ENCODE measurements around the gene CENPQ. TPM values are rescaled to one million over a fixed set of nuclear protein-coding genes. Genes with fewer than 3 reads are reported as not detected.

The CENPQ gene, protein sequence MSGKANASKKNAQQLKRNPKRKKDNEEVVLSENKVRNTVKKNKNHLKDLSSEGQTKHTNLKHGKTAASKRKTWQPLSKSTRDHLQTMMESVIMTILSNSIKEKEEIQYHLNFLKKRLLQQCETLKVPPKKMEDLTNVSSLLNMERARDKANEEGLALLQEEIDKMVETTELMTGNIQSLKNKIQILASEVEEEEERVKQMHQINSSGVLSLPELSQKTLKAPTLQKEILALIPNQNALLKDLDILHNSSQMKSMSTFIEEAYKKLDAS
- total RNA-seq (1 to 10 TPM; 4.1 to 8.3 (median 6.4) TPM), polyA plus RNA-seq (6.5 TPM)
- long read RNA-seq, donor 1, partial matches to known transcripts, result 0 of 5 reads
- long read RNA-seq, donor 1, other reads (novel, unspliced or antisense), result 1 of 5 reads
- long read RNA-seq, donor 2, partial matches to known transcripts, result 1 of 6 reads
- long read RNA-seq, donor 2, other reads (novel, unspliced or antisense), result 3 of 6 reads
- long read RNA-seq, donor 3, partial matches to known transcripts, result 0 of 2 reads
- long read RNA-seq, donor 3, other reads (novel, unspliced or antisense), result 1 of 2 reads
- long read RNA-seq, donor 4, partial matches to known transcripts, result 0 of 1 reads
- long read RNA-seq, donor 4, other reads (novel, unspliced or antisense), result 1 of 1 reads

DNA sequence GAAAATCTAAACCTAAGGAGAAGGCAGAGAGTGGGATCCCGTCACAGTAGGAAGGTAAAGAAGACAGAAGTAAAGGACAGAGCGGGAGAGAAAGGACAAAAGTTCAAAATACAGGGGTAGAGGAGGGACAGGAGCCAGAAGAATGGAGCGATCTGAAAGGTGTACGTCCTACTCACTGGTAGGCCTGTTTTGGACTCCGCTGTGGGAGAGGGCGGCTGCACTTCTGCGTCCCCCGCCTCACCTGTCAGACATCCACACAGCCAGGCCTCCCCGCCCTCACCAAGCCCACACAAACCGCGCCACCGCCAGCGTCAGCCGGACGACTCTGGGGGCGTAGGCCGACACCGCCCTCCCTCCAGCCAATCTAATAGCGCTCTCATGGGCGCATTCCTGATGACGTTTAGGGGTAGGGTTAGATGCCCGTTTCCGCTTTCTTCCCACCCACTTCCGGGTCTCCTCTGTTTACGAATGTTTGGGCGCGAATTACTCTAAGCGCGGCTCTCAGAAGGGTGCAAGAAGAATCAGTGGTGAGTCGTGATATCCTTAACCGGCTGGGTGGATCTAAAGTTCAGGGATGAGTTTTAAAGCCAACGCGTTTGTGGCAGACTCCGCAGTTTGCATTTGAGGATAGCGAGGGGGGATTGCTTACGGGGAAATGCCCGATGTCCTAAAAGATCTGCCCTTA lies at the start of gene CENPQ, which contains the start of gene MMUT:
Gene CENPQ, plus strand, starts transcription at position 444 of the 685 bp plus-strand sequence. CDS start 6,807 bp downstream, outside the sequence.
Gene MMUT, minus strand, starts transcription at position 327 of the 685 bp plus-strand sequence. CDS start 3,787 bp downstream, outside the sequence.
- no peaks in the 10 kb centered on the region for H3K4me1 ChIP-seq (ENCODE audit: control insufficient read depth, insufficient read depth, low read length)
- intact Hi-C loops (cut with DNase I), result no loop called here
- under 1% methylated on average over 37 of the region's 37 CpGs for WGBS

DNA sequence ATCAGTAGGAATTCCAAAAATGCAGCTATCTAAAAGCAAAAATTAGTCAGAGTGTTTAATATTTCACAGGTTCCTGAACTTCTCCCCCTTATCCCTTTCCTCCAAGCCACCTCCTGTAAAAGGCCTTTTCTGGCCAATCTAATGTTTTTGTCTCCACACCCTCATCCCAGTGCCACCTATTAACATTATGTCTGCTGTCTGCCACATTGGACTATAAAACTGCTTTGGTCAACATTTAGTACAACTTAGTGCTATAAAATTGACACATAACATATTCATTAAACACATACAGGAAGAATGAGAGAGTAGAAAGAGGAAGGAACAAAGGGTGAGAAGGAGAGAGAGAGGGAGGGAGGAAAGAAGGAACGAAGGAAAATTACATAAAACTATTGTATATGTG lies 47.8 kb upstream of the CENPQ start:
- Histone ChIP-seq H3K27ac (ENCODE audit: low read length) (no peak overlapping the region), H3K9me3 (ENCODE audit: control insufficient read depth, low read length) (no peaks in the 10 kb centered on the region), H3K4me1 (ENCODE audit: control insufficient read depth, insufficient read depth, low read length) (no peaks in the 10 kb centered on the region), H3K4me3 (ENCODE audit: low read length) (no peak overlapping the region), H3K27me3 (ENCODE audit: control insufficient read depth, insufficient read depth) (no peaks in the 10 kb centered on the region)
- 64% methylated on average over 1 of the region's 1 CpG for WGBS
- DNase-seq (no peak), ATAC-seq (no peak)
- intact Hi-C loops (cut with DNase I), result no loop called here

More for the DNA sequence above, at the start of gene CENPQ, which contains the start of gene MMUT:
- no peaks in the 10 kb centered on the region for H3K9me3 ChIP-seq (ENCODE audit: control insufficient read depth, low read length)
- H3K27me3 ChIP-seq (ENCODE audit: control insufficient read depth, insufficient read depth), result no peaks in the 10 kb centered on the region
- H3K4me3 ChIP-seq (ENCODE audit: low read length), result peak within 1 kb of the TSS; percentile 89
- peak within 1 kb of the TSS; percentile 90 for H3K27ac ChIP-seq (ENCODE audit: low read length)
- peak; percentile 92 to 96 (median 96) for DNase-seq
- peak; percentile 100 for ATAC-seq

DNA sequence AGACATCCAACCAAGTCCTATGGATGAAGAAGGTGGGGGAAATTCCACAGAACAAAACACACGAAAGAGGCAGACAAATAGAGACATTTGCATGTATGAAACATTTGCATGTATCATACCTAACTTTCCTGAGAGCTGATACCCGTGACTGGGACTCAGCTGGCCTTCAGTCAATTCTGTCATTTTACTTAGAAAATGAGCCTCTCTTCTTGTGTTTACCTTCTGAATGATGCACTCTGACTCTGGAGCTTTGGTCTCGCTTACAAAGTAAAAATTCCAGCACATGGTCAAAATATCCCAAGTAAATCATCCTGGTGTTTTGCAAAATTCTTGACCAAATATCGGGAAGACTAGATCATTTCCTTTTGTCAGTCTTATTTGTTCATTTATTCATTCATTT lies 47.0 kb upstream of the CENPQ start:
- no peak overlapping the region for H3K4me3 ChIP-seq (ENCODE audit: low read length)
- intact Hi-C loops (cut with DNase I), result no loop called here
- H3K4me1 ChIP-seq (ENCODE audit: control insufficient read depth, insufficient read depth, low read length), result no peaks in the 10 kb centered on the region
- H3K27me3 ChIP-seq (ENCODE audit: control insufficient read depth, insufficient read depth), result no peaks in the 10 kb centered on the region
- DNase-seq, result no peak
- H3K27ac ChIP-seq (ENCODE audit: low read length), result no peak overlapping the region
- ATAC-seq, result no peak
- WGBS, result 87% methylated on average over 4 of the region's 4 CpGs
- H3K9me3 ChIP-seq (ENCODE audit: control insufficient read depth, low read length), result no peaks in the 10 kb centered on the region

DNA sequence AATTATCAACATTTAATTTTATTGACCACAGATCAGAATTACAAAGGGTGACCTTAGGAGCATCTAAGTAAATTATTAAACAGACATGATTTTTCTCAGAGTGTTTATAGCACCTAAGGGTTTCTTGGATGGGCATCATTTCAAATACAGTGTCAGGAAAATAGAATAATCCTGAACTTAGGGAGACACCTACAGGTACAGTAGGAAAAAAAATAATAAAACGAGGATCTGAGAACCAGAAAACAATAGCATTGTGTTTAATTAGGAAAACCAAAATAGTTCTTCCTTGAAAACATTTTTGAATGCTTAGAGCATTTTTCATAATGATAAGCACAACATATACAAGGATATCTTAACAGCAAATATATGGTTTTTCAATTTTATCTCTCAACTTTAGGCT lies 39.4 kb upstream of the CENPQ start:
- Histone ChIP-seq H3K27ac (ENCODE audit: low read length) (no peak overlapping the region), H3K27me3 (ENCODE audit: control insufficient read depth, insufficient read depth) (no peaks in the 10 kb centered on the region), H3K9me3 (ENCODE audit: control insufficient read depth, low read length) (no peaks in the 10 kb centered on the region), H3K4me3 (ENCODE audit: low read length) (no peak overlapping the region), H3K4me1 (ENCODE audit: control insufficient read depth, insufficient read depth, low read length) (no peaks in the 10 kb centered on the region)
- intact Hi-C loops (cut with DNase I), result no loop called here
- ATAC-seq, result no peak
- WGBS, result 36% methylated on average over 1 of the region's 1 CpG
- no peak for DNase-seq

DNA sequence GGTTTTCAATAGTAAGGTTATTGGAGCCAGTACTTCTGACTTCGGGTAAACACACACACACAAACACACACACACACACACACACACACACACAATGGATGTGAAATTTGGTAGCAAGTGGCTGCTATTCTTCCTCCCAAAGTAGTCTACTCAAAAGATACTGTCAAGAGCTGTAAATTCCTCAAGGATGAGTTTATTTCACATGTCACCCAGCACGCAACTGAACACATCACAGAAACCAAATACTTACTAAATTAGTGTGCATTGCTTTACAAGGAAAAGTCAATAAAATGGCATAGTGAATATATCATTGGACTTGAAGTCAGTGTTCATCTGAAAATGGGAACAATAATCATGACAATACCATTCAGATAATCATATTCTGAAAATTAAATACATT lies 33.0 kb upstream of the CENPQ start:
- H3K4me1 ChIP-seq (ENCODE audit: control insufficient read depth, insufficient read depth, low read length), result no peaks in the 10 kb centered on the region
- H3K27me3 ChIP-seq (ENCODE audit: control insufficient read depth, insufficient read depth), result no peaks in the 10 kb centered on the region
- intact Hi-C loops (cut with DNase I), result no loop called here
- H3K27ac ChIP-seq (ENCODE audit: low read length), result no peak overlapping the region
- WGBS, result 94% methylated on average over 2 of the region's 2 CpGs
- H3K9me3 ChIP-seq (ENCODE audit: control insufficient read depth, low read length), result no peaks in the 10 kb centered on the region
- DNase-seq (no peak), ATAC-seq (no peak)
- no peak overlapping the region for H3K4me3 ChIP-seq (ENCODE audit: low read length)

DNA sequence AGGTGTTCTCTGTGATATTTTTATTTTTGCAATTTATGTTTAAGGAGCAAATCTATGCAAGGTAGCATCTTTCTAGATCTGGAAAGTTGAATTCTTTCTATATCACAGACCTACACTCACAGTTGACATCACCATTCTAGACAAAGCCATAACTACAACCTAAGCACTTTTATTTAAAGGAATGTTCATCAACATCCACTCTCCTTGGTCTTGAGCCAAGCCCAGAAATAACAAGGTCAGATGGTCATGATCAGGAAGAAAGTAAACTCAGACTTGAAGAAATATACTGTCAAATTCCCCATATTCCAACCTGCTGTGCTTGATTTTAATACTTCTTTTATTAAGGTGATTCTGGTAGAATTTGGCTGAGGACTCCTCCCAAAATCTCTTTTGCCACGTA lies 32.3 kb upstream of the CENPQ start:
- no peak overlapping the region for H3K27ac ChIP-seq (ENCODE audit: low read length)
- no peaks in the 10 kb centered on the region for H3K4me1 ChIP-seq (ENCODE audit: control insufficient read depth, insufficient read depth, low read length)
- intact Hi-C loops (cut with DNase I), result no loop called here
- H3K4me3 ChIP-seq (ENCODE audit: low read length), result no peak overlapping the region
- ATAC-seq, result no peak
- no peak for DNase-seq
- no peaks in the 10 kb centered on the region for H3K9me3 ChIP-seq (ENCODE audit: control insufficient read depth, low read length)
- no peaks in the 10 kb centered on the region for H3K27me3 ChIP-seq (ENCODE audit: control insufficient read depth, insufficient read depth)
- WGBS, result 93% methylated on average over 1 of the region's 1 CpG

DNA sequence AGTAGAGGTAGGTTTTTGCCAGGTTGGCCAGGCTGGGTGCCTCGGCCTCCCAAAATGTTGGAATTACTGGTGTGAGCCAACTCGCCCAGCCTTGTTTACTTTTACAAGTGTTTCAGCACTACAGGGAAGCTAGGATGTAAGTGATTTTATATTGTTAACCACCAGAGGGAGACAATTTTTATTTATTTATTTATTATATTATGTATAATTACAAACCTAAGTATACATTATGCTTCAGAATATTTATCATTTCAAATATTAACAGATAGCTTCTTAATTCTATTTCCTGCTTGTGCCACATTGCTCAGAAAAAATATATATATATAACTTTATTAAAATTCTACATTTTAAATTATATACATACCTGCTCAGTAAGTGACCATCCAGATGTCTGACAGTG lies 9.9 kb upstream of the CENPQ start:
- Histone ChIP-seq H3K4me3 (ENCODE audit: low read length) (no peak overlapping the region), H3K27ac (ENCODE audit: low read length) (no peak overlapping the region), H3K27me3 (ENCODE audit: control insufficient read depth, insufficient read depth) (no peaks in the 10 kb centered on the region), H3K4me1 (ENCODE audit: control insufficient read depth, insufficient read depth, low read length) (no peaks in the 10 kb centered on the region), H3K9me3 (ENCODE audit: control insufficient read depth, low read length) (no peaks in the 10 kb centered on the region)
- DNase-seq (no peak), ATAC-seq (no peak)
- intact Hi-C loops (cut with DNase I), result no loop called here
- 92% methylated on average over 2 of the region's 2 CpGs for WGBS

DNA sequence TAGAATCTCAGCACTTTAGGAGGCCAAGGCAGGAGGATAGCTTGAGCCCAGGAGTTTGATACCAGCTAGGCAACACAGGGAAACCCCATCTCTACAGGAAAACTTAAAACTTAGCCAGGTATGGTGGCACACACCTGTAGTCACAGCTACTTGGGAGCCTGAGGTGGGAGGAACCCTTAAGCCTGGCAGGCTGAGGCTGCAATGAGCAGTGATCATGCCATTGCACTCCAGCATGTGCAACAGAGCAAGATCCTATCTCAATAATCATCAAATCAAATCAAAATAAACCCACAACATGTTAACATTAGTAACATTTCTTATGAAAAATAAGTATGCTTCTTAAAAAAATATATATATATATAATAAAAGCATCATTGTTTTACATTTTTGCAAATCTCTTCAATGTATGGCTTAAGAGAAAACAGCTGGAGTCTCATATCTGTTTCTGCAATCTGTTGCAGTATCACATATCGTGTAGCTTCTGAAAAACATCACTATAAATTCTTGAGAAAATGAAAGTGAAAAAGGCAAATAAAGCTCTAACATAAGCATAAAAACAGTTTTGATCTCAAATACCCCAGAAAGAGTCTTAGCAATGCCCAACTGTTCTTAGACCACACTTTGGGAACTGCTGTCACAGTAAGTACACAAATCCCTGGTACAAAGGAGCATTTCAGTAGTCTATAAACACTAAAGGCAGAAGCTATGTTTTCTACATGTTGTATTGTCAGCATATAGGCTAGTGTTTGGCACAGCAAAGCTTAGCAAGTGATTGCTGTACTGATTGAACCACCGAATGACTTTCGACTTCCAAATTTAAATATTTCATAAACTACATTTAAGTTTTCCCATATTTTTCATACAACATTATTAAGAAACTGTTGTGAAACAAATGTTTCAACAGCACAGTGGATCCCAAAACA lies 8.1 kb upstream of the CENPQ start:
- WGBS, result 95% methylated on average over 3 of the region's 3 CpGs
- intact Hi-C loops (cut with DNase I), result no loop called here
- no peak overlapping the region for H3K27ac ChIP-seq (ENCODE audit: low read length)

DNA sequence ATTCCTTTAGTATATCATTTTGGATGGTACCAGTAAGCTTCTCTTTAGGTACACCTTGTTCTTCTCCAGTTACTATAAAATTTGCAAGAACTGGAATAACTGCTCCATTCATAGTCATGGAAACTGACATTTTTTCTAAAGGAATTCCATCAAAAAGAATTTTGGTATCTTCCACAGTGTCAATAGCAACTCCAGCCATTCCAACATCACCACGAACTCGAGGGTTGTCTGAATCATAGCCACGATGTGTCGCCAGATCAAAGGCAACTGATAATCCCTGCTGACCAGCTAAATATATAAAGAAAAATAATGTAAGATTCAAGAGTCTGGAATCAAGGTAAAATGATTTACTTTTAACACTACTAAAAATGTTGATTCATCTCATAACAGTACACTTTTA lies 5.4 kb upstream of the CENPQ start:
- H3K27ac ChIP-seq (ENCODE audit: low read length), result no peak overlapping the region
- no peaks in the 10 kb centered on the region for H3K4me1 ChIP-seq (ENCODE audit: control insufficient read depth, insufficient read depth, low read length)
- DNase-seq, result no peak
- ATAC-seq, result no peak
- no peaks in the 10 kb centered on the region for H3K27me3 ChIP-seq (ENCODE audit: control insufficient read depth, insufficient read depth)
- no peaks in the 10 kb centered on the region for H3K9me3 ChIP-seq (ENCODE audit: control insufficient read depth, low read length)
- no peak overlapping the region for H3K4me3 ChIP-seq (ENCODE audit: low read length)
- 68% methylated on average over 4 of the region's 4 CpGs for WGBS
- intact Hi-C loops (cut with DNase I), result no loop called here

More for the DNA sequence above, 8.1 kb upstream of the CENPQ start:
- no peak overlapping the region for H3K4me3 ChIP-seq (ENCODE audit: low read length)
- no peaks in the 10 kb centered on the region for H3K27me3 ChIP-seq (ENCODE audit: control insufficient read depth, insufficient read depth)
- no peaks in the 10 kb centered on the region for H3K9me3 ChIP-seq (ENCODE audit: control insufficient read depth, low read length)
- no peak for ATAC-seq
- no peaks in the 10 kb centered on the region for H3K4me1 ChIP-seq (ENCODE audit: control insufficient read depth, insufficient read depth, low read length)
- DNase-seq, result no peak

DNA sequence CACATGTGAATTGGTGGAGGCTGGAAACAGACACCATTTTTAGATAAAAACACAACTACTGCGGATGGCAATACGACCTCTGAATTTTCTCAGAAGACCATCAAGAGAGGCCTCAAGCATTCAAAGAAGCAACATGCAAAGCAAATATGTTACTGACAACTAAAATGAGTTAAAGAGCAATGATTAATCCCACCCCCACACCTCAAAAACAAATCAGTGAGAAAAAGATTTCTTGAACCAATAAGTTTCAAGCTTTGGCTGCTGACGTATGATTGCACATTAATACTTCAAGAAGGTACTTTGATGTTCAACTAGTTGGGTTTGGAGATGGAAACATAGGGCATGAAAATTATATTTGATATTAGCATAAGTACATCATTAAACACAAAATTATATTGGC lies 1.1 kb upstream of the CENPQ start:
- Histone ChIP-seq H3K9me3 (ENCODE audit: control insufficient read depth, low read length) (no peaks in the 10 kb centered on the region), H3K27me3 (ENCODE audit: control insufficient read depth, insufficient read depth) (no peaks in the 10 kb centered on the region), H3K27ac (ENCODE audit: low read length) (no peak overlapping the region), H3K4me1 (ENCODE audit: control insufficient read depth, insufficient read depth, low read length) (no peaks in the 10 kb centered on the region), H3K4me3 (ENCODE audit: low read length) (peak overlapping the region; percentile 89)
- WGBS, result 32% methylated on average over 3 of the region's 3 CpGs
- intact Hi-C loops (cut with DNase I), result no loop called here
- DNase-seq (no peak), ATAC-seq (no peak)

Data from right cardiac atrium (tissue), 5 donors.